Measurements from ENCODE around the gene CHCHD6. TPM values are rescaled to one million over a fixed set of nuclear protein-coding genes. Genes with fewer than 3 reads are reported as not detected.
"Not testable (repeated sequence)": the region's sequence is repeated elsewhere in the genome, so short reads cannot be mapped to it uniquely, and the experiment has no call there.

The CHCHD6 gene
- total RNA-seq, 1 experiment from 2014 or later: 33.0 TPM

GRCh38 chr3:126781889-126782491, 78.0 kb downstream of the CHCHD6 start:
- Histone ChIP-seq H3K36me3 (ENCODE audit: low read depth, low read length) (no peaks in the 10 kb centered on the region), H3K27me3 (ENCODE audit: low read length) (no peaks in the 10 kb centered on the region), H4K20me1 (ENCODE audit: low read length) (no peaks in the 10 kb centered on the region), H3K4me3 (ENCODE audit: low read length) (peak overlapping the region; percentile 32; the same call in 1 of the 2 replicates), H3F3A (ENCODE audit: low read length, unreplicated experiment) (no peaks in the 10 kb centered on the region), H3K79me2 (ENCODE audit: low read length) (0 out of 2 replicates have a peak, but pooled peaks cover 3% of the 10 kb centered on the region), H2AFZ (ENCODE audit: low read length) (peak overlapping the region; percentile 65; the same call in 1 of the 2 replicates), H3K9me2 (replicated peaks; ENCODE audit: low read length) (no peaks in the 10 kb centered on the region), H3K9me3 (ENCODE audit: low read length) (no peaks in the 10 kb centered on the region), H3K27ac (ENCODE audit: low read length) (peak overlapping the region; percentile 91), H3K4me1 (ENCODE audit: insufficient read depth, low read length) (peaks cover 30% of the 10 kb centered on the region), H3K9ac (ENCODE audit: low read length) (peak overlapping the region; percentile 57), H3K4me2 (ENCODE audit: low read length) (peak overlapping the region; percentile 78)
- DNase-seq (peak; percentile 50), ATAC-seq (peak; percentile 52)
- TF ChIP-seq, protein P1, sequence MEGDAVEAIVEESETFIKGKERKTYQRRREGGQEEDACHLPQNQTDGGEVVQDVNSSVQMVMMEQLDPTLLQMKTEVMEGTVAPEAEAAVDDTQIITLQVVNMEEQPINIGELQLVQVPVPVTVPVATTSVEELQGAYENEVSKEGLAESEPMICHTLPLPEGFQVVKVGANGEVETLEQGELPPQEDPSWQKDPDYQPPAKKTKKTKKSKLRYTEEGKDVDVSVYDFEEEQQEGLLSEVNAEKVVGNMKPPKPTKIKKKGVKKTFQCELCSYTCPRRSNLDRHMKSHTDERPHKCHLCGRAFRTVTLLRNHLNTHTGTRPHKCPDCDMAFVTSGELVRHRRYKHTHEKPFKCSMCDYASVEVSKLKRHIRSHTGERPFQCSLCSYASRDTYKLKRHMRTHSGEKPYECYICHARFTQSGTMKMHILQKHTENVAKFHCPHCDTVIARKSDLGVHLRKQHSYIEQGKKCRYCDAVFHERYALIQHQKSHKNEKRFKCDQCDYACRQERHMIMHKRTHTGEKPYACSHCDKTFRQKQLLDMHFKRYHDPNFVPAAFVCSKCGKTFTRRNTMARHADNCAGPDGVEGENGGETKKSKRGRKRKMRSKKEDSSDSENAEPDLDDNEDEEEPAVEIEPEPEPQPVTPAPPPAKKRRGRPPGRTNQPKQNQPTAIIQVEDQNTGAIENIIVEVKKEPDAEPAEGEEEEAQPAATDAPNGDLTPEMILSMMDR (conservative IDR thresholded peaks at IDR 0.05; ENCODE audit: low read depth, low read length): no peak
- no peak for TF ChIP-seq EZH2phosphoT487 (IDR thresholded peaks at IDR 0.05; ENCODE audit: borderline replicate concordance, low read length)
- TF ChIP-seq EZH2 (IDR thresholded peaks at IDR 0.05; ENCODE audit: low read length, unreplicated experiment): no peak
- TSS peak; percentile 96 for BruUV-seq (replicated peaks)
- CTCF ChIA-PET: no interaction called here
- POLR2A ChIA-PET (ENCODE audit: unreplicated experiment): no interaction called here
- intact Hi-C loops (cut with micrococcal nuclease): loop anchor here (1.0 to 5.0 kb wide), 2 partner anchors 8 to 130 kb away; no protein-coding TSS in a partner anchor

- 0 out of 2 replicates have a peak, but pooled peaks cover under 1% of the 10 kb centered on the region for H3K79me2 ChIP-seq (ENCODE audit: low read length)
- H3K4me3 ChIP-seq (ENCODE audit: low read length): peak overlapping the region; percentile 32; the same call in 1 of the 2 replicates
- peak overlapping the region; percentile 65; the same call in 1 of the 2 replicates for H2AFZ ChIP-seq (ENCODE audit: low read length)
- peak overlapping the region; percentile 91 for H3K27ac ChIP-seq (ENCODE audit: low read length)
- no TSS peak for BruUV-seq (replicated peaks)
- TF ChIP-seq EZH2 (IDR thresholded peaks at IDR 0.05; ENCODE audit: low read length, unreplicated experiment) (no peak), EZH2phosphoT487 (IDR thresholded peaks at IDR 0.05; ENCODE audit: borderline replicate concordance, low read length) (no peak)
- TF ChIP-seq, protein P1 (conservative IDR thresholded peaks at IDR 0.05; ENCODE audit: low read depth, low read length): no peak
- peaks cover 30% of the 10 kb centered on the region for H3K4me1 ChIP-seq (ENCODE audit: insufficient read depth, low read length)
- peak overlapping the region; percentile 57 for H3K9ac ChIP-seq (ENCODE audit: low read length)
- H3K4me2 ChIP-seq (ENCODE audit: low read length): peak overlapping the region; percentile 78
- ATAC-seq: peak; percentile 96
- ChIA-PET CTCF (no interaction called here), POLR2A (ENCODE audit: unreplicated experiment) (interaction anchor here (0.6 kb wide), 1 partner anchor 20 kb away, joined by 3 read pairs; no protein-coding TSS in a partner anchor)
- no peaks in the 10 kb centered on the region for H3K9me3 ChIP-seq (ENCODE audit: low read length)
- H3K27me3 ChIP-seq (ENCODE audit: low read length): no peaks in the 10 kb centered on the region
- no peaks in the 10 kb centered on the region for H3K9me2 ChIP-seq (replicated peaks; ENCODE audit: low read length)
- peak; percentile 91 for DNase-seq
- H4K20me1 ChIP-seq (ENCODE audit: low read length): no peaks in the 10 kb centered on the region
- no peaks in the 10 kb centered on the region for H3F3A ChIP-seq (ENCODE audit: low read length, unreplicated experiment)
- no peaks in the 10 kb centered on the region for H3K36me3 ChIP-seq (ENCODE audit: low read depth, low read length)
- intact Hi-C loops (cut with micrococcal nuclease): loop anchor here (1.0 to 5.0 kb wide), 2 partner anchors 8 to 130 kb away; no protein-coding TSS in a partner anchor
Measured at GRCh38 chr3:126782536-126782935, 78.5 kb downstream of the CHCHD6 start.

DNA sequence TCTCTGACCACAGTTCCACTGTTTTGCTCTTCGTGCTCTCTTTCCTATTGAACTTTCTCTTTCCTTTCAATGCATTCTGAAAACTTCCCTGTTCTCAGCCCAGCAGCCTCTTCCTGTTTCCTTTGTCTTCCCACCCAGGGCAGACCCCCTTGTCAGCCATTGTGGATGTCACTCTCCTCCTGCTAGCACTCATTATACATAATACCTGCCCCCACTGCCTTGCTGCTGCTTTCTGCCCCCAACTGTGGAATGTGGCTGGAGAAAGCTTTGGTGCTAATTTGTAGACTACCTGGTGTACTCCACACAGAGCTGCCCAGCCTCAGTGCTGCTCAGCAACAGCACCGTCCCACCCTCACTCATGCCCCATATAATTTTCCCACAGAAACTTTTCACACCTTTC, 80.2 kb downstream of the CHCHD6 start:
- Histone ChIP-seq H3K4me3 (ENCODE audit: low read length) (no peak overlapping the region), H3K36me3 (ENCODE audit: low read depth, low read length) (no peaks in the 10 kb centered on the region), H3K9me3 (ENCODE audit: low read length) (no peaks in the 10 kb centered on the region), H3K27me3 (ENCODE audit: low read length) (no peaks in the 10 kb centered on the region), H3K27ac (ENCODE audit: low read length) (no peak overlapping the region), H3K9me2 (replicated peaks; ENCODE audit: low read length) (no peaks in the 10 kb centered on the region), H4K20me1 (ENCODE audit: low read length) (no peaks in the 10 kb centered on the region), H3K4me1 (ENCODE audit: insufficient read depth, low read length) (peaks cover 30% of the 10 kb centered on the region), H3K4me2 (ENCODE audit: low read length) (no peak overlapping the region), H3F3A (ENCODE audit: low read length, unreplicated experiment) (no peaks in the 10 kb centered on the region), H3K79me2 (ENCODE audit: low read length) (no peaks in the 10 kb centered on the region), H3K9ac (ENCODE audit: low read length) (no peak overlapping the region), H2AFZ (ENCODE audit: low read length) (no peak overlapping the region)
- intact Hi-C loops (cut with micrococcal nuclease): loop anchor here (5.0 kb wide), 1 partner anchor 128 kb away; no protein-coding TSS in a partner anchor
- CTCF ChIA-PET: no interaction called here
- DNase-seq (no peak), ATAC-seq (no peak)
- POLR2A ChIA-PET (ENCODE audit: unreplicated experiment): no interaction called here
- no peak for TF ChIP-seq EZH2 (IDR thresholded peaks at IDR 0.05; ENCODE audit: low read length, unreplicated experiment)
- TF ChIP-seq, protein P1 (conservative IDR thresholded peaks at IDR 0.05; ENCODE audit: low read depth, low read length): no peak
- no peak for TF ChIP-seq EZH2phosphoT487 (IDR thresholded peaks at IDR 0.05; ENCODE audit: borderline replicate concordance, low read length)
- no TSS peak for BruUV-seq (replicated peaks)

- POLR2A ChIA-PET (ENCODE audit: unreplicated experiment): not testable (repeated sequence)
Measured at GRCh38 chr3:126791320-126791719, 87.3 kb downstream of the CHCHD6 start.

More at GRCh38 chr3:126791320-126791719, 87.3 kb downstream of the CHCHD6 start:
- H4K20me1 ChIP-seq (ENCODE audit: low read length); CTCF ChIA-PET; ATAC-seq; H3K79me2 ChIP-seq (ENCODE audit: low read length); H3K27me3 ChIP-seq (ENCODE audit: low read length); intact Hi-C loops (cut with micrococcal nuclease); H3K9me2 ChIP-seq (replicated peaks; ENCODE audit: low read length); H3K4me3 ChIP-seq (ENCODE audit: low read length); H3F3A ChIP-seq (ENCODE audit: low read length, unreplicated experiment); H3K9me3 ChIP-seq (ENCODE audit: low read length); BruUV-seq (replicated peaks); H3K9ac ChIP-seq (ENCODE audit: low read length); H3K4me2 ChIP-seq (ENCODE audit: low read length); H3K36me3 ChIP-seq (ENCODE audit: low read depth, low read length); DNase-seq; H3K4me1 ChIP-seq (ENCODE audit: insufficient read depth, low read length); H3K27ac ChIP-seq (ENCODE audit: low read length); H2AFZ ChIP-seq (ENCODE audit: low read length): not testable (repeated sequence)

Measured in PC-3 (cell line).